Body of pancreas (tissue), 4 donors: ENCODE measurements around the gene GATA1. TPM values are rescaled to one million over a fixed set of nuclear protein-coding genes. Genes with fewer than 3 reads are reported as not detected.

Source experiments
- ATAC-seq: fragments of 150-250 bp; one replicate; pipeline ENCODE4 v1.9.1; 2016
- DNase-seq, 4 donors: peaks; one replicate each; pipeline ENCODE4 v3.0.0-alpha.2; 2019
- H3K27ac ChIP-seq, 4 donors: fragments of 200-600 bp; sonication (generic); 1 replicate in 3 of 4; 2 replicates in 1 of 4; pipeline versions ENCODE4 v1.5.1 to v1.6.1; 2016 to 2019; ENCODE audit warnings: mild to moderate bottlenecking in 1 of 4, mixed read lengths in 1 of 4, moderate library complexity in 1 of 4
- H3K27me3 ChIP-seq, 2 donors: fragments of 200-600 bp; sonication (generic); one replicate each; pipeline ENCODE4 v1.6.0; 2016; ENCODE audit warnings: mild to moderate bottlenecking in 1 of 2
- H3K36me3 ChIP-seq, 2 donors: fragments of 200-600 bp; sonication (generic); replicated peaks in 1 of 2; 2 replicates each; pipeline ENCODE4 v1.5.1; 2016; ENCODE audit warnings: low read depth in 2 of 2; ENCODE audit not compliant: insufficient read depth in 1 of 2
- H3K4me1 ChIP-seq: fragments of 200-600 bp; sonication (generic); one replicate; pipeline ENCODE4 v1.6.0; 2016
- H3K4me3 ChIP-seq, 2 donors: fragments of 200-600 bp; sonication (generic); 1 replicate in 1 of 2; 2 replicates in 1 of 2; pipeline ENCODE4 v1.5.1; 2016 to 2019
- H3K9me3 ChIP-seq, 3 donors: fragments of 200-600 bp; sonication (generic); 1 replicate in 2 of 3; 2 replicates in 1 of 3; pipeline ENCODE4 v1.5.1; 2016
- CTCF ChIP-seq, 7 experiments: fragments of 450-650 bp in 4 of 7; fragments of 200-600 bp in 3 of 7; sonication (generic) in 3 of 7; IDR thresholded peaks; one replicate each; pipeline ENCODE4 v1.5.1; 2016 to 2019; ENCODE audit warnings: antibody characterized with exemption in 7 of 7
- POLR2A ChIP-seq, 3 donors: fragments of 450-650 bp; IDR thresholded peaks; one replicate each; pipeline ENCODE4 v1.6.1; 2016; ENCODE audit warnings: antibody characterized with exemption in 3 of 3, mild to moderate bottlenecking in 2 of 3
- WGBS, 2 donors: methylation state at CpG; one replicate each; pipeline ENCODE4 v1.1.5; 2017; 5-methylcytosine and 5-hydroxymethylcytosine counted together
- intact Hi-C: fragments of 100-400 bp; cut with DNase I; formaldehyde crosslinking; loops from one replicate; pipeline ENCODE4 v1.15.1; 2023
- total RNA-seq, 2 donors: library from RNA; depleted of rRNA; stranded (reverse); fragments of >200 nt; gene quantifications; one replicate each; pipeline ENCODE4 v1.1.0, GENCODE V29; 2016

The GATA1 gene
- total RNA-seq, 2 donors from 2014 or later = not detected

DNA sequence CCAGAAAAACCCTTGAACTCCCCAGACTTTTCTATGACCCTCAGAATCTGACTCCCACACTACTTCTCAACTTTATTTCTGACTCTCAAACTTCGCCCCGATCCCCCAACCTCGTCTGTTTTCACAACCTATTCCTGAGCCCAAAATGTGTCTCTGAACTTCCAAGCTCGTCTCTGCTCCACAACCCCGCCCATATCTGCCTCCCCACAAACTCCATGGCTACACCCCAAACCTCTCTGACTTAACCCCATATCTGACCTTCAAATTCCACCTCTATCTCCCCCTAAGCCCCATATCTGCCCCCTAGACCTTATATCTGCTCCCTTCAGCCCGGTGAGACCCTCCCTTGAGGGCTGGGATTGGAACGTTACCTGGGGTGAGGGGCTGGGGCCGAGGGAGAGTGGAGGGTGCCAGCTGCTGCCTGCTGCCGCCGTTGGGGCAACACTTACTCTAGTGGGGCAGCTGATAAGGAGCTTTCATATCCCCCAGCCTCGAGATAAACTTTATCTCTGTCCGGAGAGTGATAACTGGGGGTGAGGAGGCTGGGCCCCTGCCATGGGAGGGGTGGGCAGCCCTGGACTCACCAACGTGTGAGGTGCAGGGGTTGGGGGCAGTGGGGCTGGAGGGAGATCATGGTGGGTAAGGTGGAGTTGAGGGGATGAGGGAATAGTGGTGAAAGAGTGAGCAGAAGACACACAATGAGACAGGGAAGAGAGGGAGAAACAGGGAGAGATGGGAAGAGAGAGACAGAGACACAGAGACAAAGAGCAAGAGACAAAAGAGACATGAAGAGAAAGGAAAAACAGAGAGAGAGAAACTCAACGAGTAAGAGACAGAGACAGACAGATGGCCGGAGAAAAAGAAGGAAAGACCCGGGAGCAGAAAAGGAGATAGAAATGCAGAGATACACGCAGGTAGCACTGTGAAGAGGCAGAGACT lies 1.4 kb downstream of the GATA1 start:
- Histone ChIP-seq H3K9me3 (no peaks in the 10 kb centered on the region), H3K4me1 (no peaks in the 10 kb centered on the region), H3K27ac (no peak overlapping the region), H3K27me3 (no peaks in the 10 kb centered on the region), H3K36me3 (no peaks in the 10 kb centered on the region), H3K4me3 (no peak overlapping the region)
- ATAC-seq = no peak
- 34 to 35% methylated on average over 17 of the region's 17 CpGs for WGBS, 2 donors
- intact Hi-C loops = no loop called here
- no peak for DNase-seq
- TF ChIP-seq POLR2A (IDR thresholded peaks at IDR 0.05) (no peak), CTCF (IDR thresholded peaks at IDR 0.05) (no peak)

DNA sequence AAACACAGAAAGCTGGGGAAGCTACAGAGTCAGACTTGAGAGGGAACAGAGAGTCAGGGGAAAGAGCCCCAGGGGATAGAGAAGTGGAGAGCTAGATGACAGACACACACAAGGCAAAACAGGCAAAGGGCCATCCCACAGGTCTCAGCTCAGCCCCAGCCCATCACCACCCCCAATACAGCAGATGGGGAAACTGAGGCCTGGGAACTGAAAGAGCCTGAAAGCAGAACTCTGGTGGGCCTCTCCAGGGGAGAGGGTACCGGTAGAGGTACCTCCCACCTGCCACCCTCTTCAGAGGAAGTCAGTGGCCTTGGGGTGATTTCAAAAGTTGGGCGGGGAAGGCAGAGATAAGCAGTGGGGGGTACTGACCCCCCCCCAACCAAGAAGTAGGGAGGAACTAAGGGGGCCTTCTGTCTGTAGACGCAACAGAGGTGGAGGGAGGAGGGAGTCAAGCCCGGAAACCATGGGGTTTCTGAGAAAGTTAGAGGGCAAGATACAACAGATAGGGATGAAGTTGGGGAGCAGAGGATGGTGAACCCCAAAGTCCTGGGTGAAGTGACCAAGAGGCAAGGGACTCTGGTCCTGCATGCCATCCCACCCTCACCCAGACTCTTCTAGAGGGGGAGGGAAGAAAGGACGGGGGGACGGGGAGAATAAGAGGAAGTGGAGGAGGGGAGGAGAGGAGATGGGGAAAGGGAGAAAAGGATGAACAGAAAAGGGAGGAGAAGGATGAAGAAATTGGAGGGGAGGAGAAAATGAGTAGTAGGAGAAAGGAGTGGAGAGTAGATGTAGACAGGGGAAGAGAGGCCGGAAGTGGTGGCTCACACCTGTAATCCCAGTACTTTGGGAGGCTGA lies 3.2 kb downstream of the GATA1 start:
- TF ChIP-seq CTCF (IDR thresholded peaks at IDR 0.05) (no peak), POLR2A (IDR thresholded peaks at IDR 0.05) (no peak)
- H3K27me3 ChIP-seq = no peaks in the 10 kb centered on the region
- ATAC-seq = no peak
- WGBS, 2 donors = 35 to 58% methylated on average over 5 to 6 of the region's 7 CpGs
- intact Hi-C loops = no loop called here
- no peak overlapping the region for H3K27ac ChIP-seq
- no peak for DNase-seq
- H3K4me3 ChIP-seq = no peak overlapping the region
- H3K4me1 ChIP-seq = no peaks in the 10 kb centered on the region
- H3K9me3 ChIP-seq = no peaks in the 10 kb centered on the region
- no peaks in the 10 kb centered on the region for H3K36me3 ChIP-seq

GRCh38 chrX:48790477-48790876 lies 4.1 kb downstream of the GATA1 start:
- no peak for ATAC-seq
- TF ChIP-seq CTCF (IDR thresholded peaks at IDR 0.05) = no peak
- no peak for TF ChIP-seq POLR2A (IDR thresholded peaks at IDR 0.05)
- H3K4me3 ChIP-seq = no peak overlapping the region

DNA sequence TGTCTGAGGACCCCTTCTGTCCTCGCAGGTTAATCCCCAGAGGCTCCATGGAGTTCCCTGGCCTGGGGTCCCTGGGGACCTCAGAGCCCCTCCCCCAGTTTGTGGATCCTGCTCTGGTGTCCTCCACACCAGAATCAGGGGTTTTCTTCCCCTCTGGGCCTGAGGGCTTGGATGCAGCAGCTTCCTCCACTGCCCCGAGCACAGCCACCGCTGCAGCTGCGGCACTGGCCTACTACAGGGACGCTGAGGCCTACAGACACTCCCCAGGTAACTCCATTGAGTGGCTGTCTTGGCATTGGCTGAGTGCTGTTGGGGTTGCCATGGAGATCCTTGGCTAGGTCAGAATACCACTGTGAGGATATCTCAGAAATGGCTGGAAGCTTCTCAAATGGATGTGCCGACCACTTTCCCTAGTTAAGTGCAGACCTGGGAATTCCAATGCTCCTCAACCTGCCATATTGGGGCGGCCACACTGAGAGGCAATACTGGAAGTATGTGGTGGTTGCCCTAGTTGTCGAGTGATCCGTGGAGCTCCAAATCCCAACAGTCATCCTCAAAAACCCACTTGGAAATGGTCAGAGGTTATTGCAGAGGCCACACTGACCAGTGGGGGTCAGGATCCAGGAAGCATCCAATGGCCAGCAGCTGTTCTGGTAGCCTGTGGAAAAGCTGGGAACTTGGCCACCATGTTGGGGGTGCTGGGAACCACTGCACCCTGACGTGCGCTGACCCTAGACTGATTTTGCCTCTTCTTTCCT lies 4.9 kb downstream of the GATA1 start:
- no peaks in the 10 kb centered on the region for H3K4me1 ChIP-seq
- no peaks in the 10 kb centered on the region for H3K9me3 ChIP-seq
- no peak for TF ChIP-seq CTCF (IDR thresholded peaks at IDR 0.05)
- TF ChIP-seq POLR2A (IDR thresholded peaks at IDR 0.05) = no peak
- intact Hi-C loops = no loop called here
- no peak for ATAC-seq
- no peak overlapping the region for H3K27ac ChIP-seq
- no peaks in the 10 kb centered on the region for H3K27me3 ChIP-seq
- H3K36me3 ChIP-seq = no peaks in the 10 kb centered on the region
- 84% methylated on average over 6 of the region's 11 CpGs; no CpG with 5 or more reads in 1 of the 2 donors for WGBS, 2 donors
- DNase-seq = no peak
- no peak overlapping the region for H3K4me3 ChIP-seq

More at GRCh38 chrX:48790477-48790876, 4.1 kb downstream of the GATA1 start:
- H3K9me3 ChIP-seq = no peaks in the 10 kb centered on the region
- H3K4me1 ChIP-seq = no peaks in the 10 kb centered on the region
- WGBS, 2 donors = 49 to 75% methylated on average over 2 to 5 of the region's 5 CpGs
- H3K27ac ChIP-seq = no peak overlapping the region
- no peaks in the 10 kb centered on the region for H3K36me3 ChIP-seq
- no peak for DNase-seq
- no peaks in the 10 kb centered on the region for H3K27me3 ChIP-seq
- intact Hi-C loops = no loop called here
